Suppressor macrophage treated with lipopolysaccharide for 4 hours (primary cell): ENCODE results near the gene C5AR1.
"Not testable (repeated sequence)": the region's sequence is repeated elsewhere in the genome, so short reads cannot be mapped to it uniquely, and the experiment has no call there.

Experiments
- DNase-seq: peaks from one replicate; pipeline ENCODE4 v3.0.0-alpha.2; 2020

The C5AR1 gene

GRCh38 chr19:47296036-47296435 is 13.6 kb upstream of the C5AR1 start:
- DNase-seq = peak; percentile 94

- DNase-seq = not testable (repeated sequence)
Observed at GRCh38 chr19:47300867-47301266, 8.8 kb upstream of the C5AR1 start.

- DNase-seq = no peak
Observed at GRCh38 chr19:47302249-47302648, 7.4 kb upstream of the C5AR1 start.

GRCh38 chr19:47303966-47304365 is 5.7 kb upstream of the C5AR1 start:
- DNase-seq = no peak

GRCh38 chr19:47305309-47305751 is 4.3 kb upstream of the C5AR1 start:
- DNase-seq = peak; percentile 91

- DNase-seq = no peak
Observed at GRCh38 chr19:47306303-47306702, 3.4 kb upstream of the C5AR1 start.

- no peak for DNase-seq
Observed at GRCh38 chr19:47309038-47309437, 623 bp upstream of the C5AR1 start.

- no peak for DNase-seq
Observed at GRCh38 chr19:47310323-47310722, 662 bp downstream of the C5AR1 start.

- DNase-seq = peak; percentile 90
Observed at GRCh38 chr19:47310819-47311218, 1.2 kb downstream of the C5AR1 start.

GRCh38 chr19:47312366-47313006 is 2.8 kb downstream of the C5AR1 start:
- no peak for DNase-seq

GRCh38 chr19:47313754-47314295 is 4.2 kb downstream of the C5AR1 start:
- no peak for DNase-seq

GRCh38 chr19:47315125-47315821 is 5.6 kb downstream of the C5AR1 start:
- DNase-seq = peak; percentile 99

- DNase-seq = no peak
Observed at GRCh38 chr19:47316513-47316912, 6.9 kb downstream of the C5AR1 start.

- DNase-seq = no peak
Observed at GRCh38 chr19:47319923-47320871, 10.5 kb downstream of the C5AR1 start.

- peak; percentile 54 for DNase-seq
Observed at GRCh38 chr19:47321630-47322029, 12.0 kb downstream of the C5AR1 start.

- DNase-seq = peak; percentile 87
Observed at GRCh38 chr19:47322058-47322457, 12.4 kb downstream of the C5AR1 start.

GRCh38 chr19:47323409-47323808 is 13.7 kb downstream of the C5AR1 start:
- DNase-seq = no peak

- no peak for DNase-seq
Observed at GRCh38 chr19:47323872-47324271, 14.2 kb downstream of the C5AR1 start.

- DNase-seq = peak; percentile 94
Observed at GRCh38 chr19:47324502-47324901, 14.8 kb downstream of the C5AR1 start.

- peak; percentile 81 for DNase-seq
Observed at GRCh38 chr19:47330466-47330869, 20.8 kb downstream of the C5AR1 start.

- no peak for DNase-seq
Observed at GRCh38 chr19:47331490-47331889, 21.8 kb downstream of the C5AR1 start.

- DNase-seq = peak; percentile 64
Observed at GRCh38 chr19:47331931-47332547, 22.4 kb downstream of the C5AR1 start, which contains the start of gene C5AR2. Gene C5AR2 (plus strand): TSS chr19:47332175. CDS start chr19:47340800, 8,625 bp downstream.
